ENCODE measurements around the gene OCA2. TPM values are rescaled to one million over a fixed set of nuclear protein-coding genes. Genes with fewer than 3 reads are reported as not detected.
A peak's percentile ranks its signal among the peaks of the same experiment; 100 is the strongest.

OCA2 gene
- total and polyA plus RNA-seq, 4 experiments from 2014 or later = not detected

- H3K4me1 Mint-ChIP-seq = peaks cover 8 to 13% (median 12%) of the 10 kb centered on the region in 4 donors
- H3K36me3 Mint-ChIP-seq = no peaks in the 10 kb centered on the region
- DNase-seq = no peak
- H3K4me1 ChIP-seq (ENCODE audit: insufficient read depth, low read length) = peaks cover 16% of the 10 kb centered on the region
- H3K9me3 ChIP-seq (ENCODE audit: control insufficient read depth in 1 of 2, low read length in 2 of 2) = no peaks in the 10 kb centered on the region
- peak overlapping the region in 3 of 7 donors; percentile 55 to 75 (median 64) for H3K27ac Mint-ChIP-seq
- H3K36me3 ChIP-seq (ENCODE audit: insufficient read depth, low read length) = no peaks in the 10 kb centered on the region
- intact Hi-C loops (cut with micrococcal nuclease) = no loop called here
- H3K4me3 ChIP-seq (ENCODE audit: low read length in 2 of 2) = no peak overlapping the region
- CTCF ChIA-PET (ENCODE audit: partially characterized antibody) = no interaction called here
- H3K4me3 Mint-ChIP-seq = peak overlapping the region; percentile 33 to 86 (median 79)
- no peak overlapping the region for H3K27ac ChIP-seq (ENCODE audit: low read depth, low read length)
- H3K9me3 Mint-ChIP-seq = peaks cover 0 to 2% (median 0%) of the 10 kb centered on the region in 8 donors
- POLR2A ChIA-PET (ENCODE audit: partially characterized antibody) = no interaction called here
- peaks cover 7 to 12% of the 10 kb centered on the region in 2 donors for H3K27me3 Mint-ChIP-seq
- H3K27me3 ChIP-seq (ENCODE audit: insufficient read depth, low read length) = peaks cover 4% of the 10 kb centered on the region
Measured at GRCh38 chr15:28105793-28106192, 6.7 kb upstream of the OCA2 start.

- H3K4me1 ChIP-seq (ENCODE audit: insufficient read depth, low read length) = peaks cover 16% of the 10 kb centered on the region
- intact Hi-C loops (cut with micrococcal nuclease) = no loop called here
- Mint-ChIP-seq H3K36me3 (no peaks in the 10 kb centered on the region), H3K4me3 (peak overlapping the region in 7 of 8 donors; percentile 18 to 86 (median 81)), H3K27ac (peak overlapping the region in 1 of 7 donors; percentile 55), H3K4me1 (peaks cover 8 to 15% (median 13%) of the 10 kb centered on the region in 4 donors), H3K27me3 (peaks cover 10 to 13% of the 10 kb centered on the region in 2 donors), H3K9me3 (peaks cover 0 to 2% (median 0%) of the 10 kb centered on the region in 8 donors)
- no peak overlapping the region for H3K27ac ChIP-seq (ENCODE audit: low read depth, low read length)
- no peaks in the 10 kb centered on the region for H3K36me3 ChIP-seq (ENCODE audit: insufficient read depth, low read length)
- DNase-seq = no peak
- H3K9me3 ChIP-seq (ENCODE audit: control insufficient read depth in 1 of 2, low read length in 2 of 2) = no peaks in the 10 kb centered on the region
- H3K27me3 ChIP-seq (ENCODE audit: insufficient read depth, low read length) = peaks cover 4% of the 10 kb centered on the region
- ChIA-PET POLR2A (ENCODE audit: partially characterized antibody) (no interaction called here), CTCF (ENCODE audit: partially characterized antibody) (no interaction called here)
- H3K4me3 ChIP-seq (ENCODE audit: low read length in 2 of 2) = no peak overlapping the region
Measured at GRCh38 chr15:28105224-28105791, 6.2 kb upstream of the OCA2 start.

GRCh38 chr15:28104326-28104725 lies 5.2 kb upstream of the OCA2 start:
- no peak overlapping the region for H3K27ac ChIP-seq (ENCODE audit: low read depth, low read length)
- H3K4me1 ChIP-seq (ENCODE audit: insufficient read depth, low read length) = peaks cover 16% of the 10 kb centered on the region
- H3K4me3 ChIP-seq (ENCODE audit: low read length in 2 of 2) = no peak overlapping the region
- Mint-ChIP-seq H3K4me3 (no peak overlapping the region), H3K36me3 (no peaks in the 10 kb centered on the region), H3K9me3 (peaks cover 0 to 2% (median 0%) of the 10 kb centered on the region in 8 donors), H3K4me1 (peaks cover 12 to 24% (median 21%) of the 10 kb centered on the region in 4 donors), H3K27ac (no peak overlapping the region), H3K27me3 (peaks cover 18 to 21% of the 10 kb centered on the region in 2 donors)
- no peak for DNase-seq
- ChIA-PET CTCF (ENCODE audit: partially characterized antibody) (interaction anchor here (1.3 to 1.7 kb wide), 2 partner anchors 12 to 19 kb away, joined by 3 to 4 read pairs; no protein-coding TSS in a partner anchor), POLR2A (ENCODE audit: partially characterized antibody) (no interaction called here)
- no peaks in the 10 kb centered on the region for H3K36me3 ChIP-seq (ENCODE audit: insufficient read depth, low read length)
- H3K27me3 ChIP-seq (ENCODE audit: insufficient read depth, low read length) = peaks cover 10% of the 10 kb centered on the region
- intact Hi-C loops (cut with micrococcal nuclease) = no loop called here
- no peaks in the 10 kb centered on the region for H3K9me3 ChIP-seq (ENCODE audit: control insufficient read depth in 1 of 2, low read length in 2 of 2)

- Mint-ChIP-seq H3K4me3 (peak overlapping the region in 1 of 8 donors; percentile 34), H3K4me1 (peaks cover 14 to 27% (median 24%) of the 10 kb centered on the region in 4 donors), H3K27ac (no peak overlapping the region), H3K27me3 (peaks cover 20 to 21% of the 10 kb centered on the region in 2 donors), H3K36me3 (no peaks in the 10 kb centered on the region), H3K9me3 (peaks cover 0 to 2% (median 0%) of the 10 kb centered on the region in 8 donors)
- DNase-seq = no peak
- no peaks in the 10 kb centered on the region for H3K9me3 ChIP-seq (ENCODE audit: control insufficient read depth in 1 of 2, low read length in 2 of 2)
- intact Hi-C loops (cut with micrococcal nuclease) = no loop called here
- no peak overlapping the region for H3K27ac ChIP-seq (ENCODE audit: low read depth, low read length)
- ChIA-PET CTCF (ENCODE audit: partially characterized antibody) (interaction anchor here (1.3 to 1.7 kb wide), 2 partner anchors 11 to 20 kb away, joined by 3 to 4 read pairs; no protein-coding TSS in a partner anchor), POLR2A (ENCODE audit: partially characterized antibody) (no interaction called here)
- no peak overlapping the region for H3K4me3 ChIP-seq (ENCODE audit: low read length in 2 of 2)
- peaks cover 10% of the 10 kb centered on the region for H3K27me3 ChIP-seq (ENCODE audit: insufficient read depth, low read length)
- H3K36me3 ChIP-seq (ENCODE audit: insufficient read depth, low read length) = no peaks in the 10 kb centered on the region
- peaks cover 20% of the 10 kb centered on the region for H3K4me1 ChIP-seq (ENCODE audit: insufficient read depth, low read length)
Measured at GRCh38 chr15:28103831-28104230, 4.7 kb upstream of the OCA2 start.

- peaks cover 17 to 39% (median 27%) of the 10 kb centered on the region in 4 donors for H3K4me1 Mint-ChIP-seq
- H3K9me3 Mint-ChIP-seq = peaks cover 0 to 2% (median 0%) of the 10 kb centered on the region in 8 donors
- H3K4me1 ChIP-seq (ENCODE audit: insufficient read depth, low read length) = peaks cover 22% of the 10 kb centered on the region
- H3K36me3 ChIP-seq (ENCODE audit: insufficient read depth, low read length) = no peaks in the 10 kb centered on the region
- H3K4me3 Mint-ChIP-seq = no peak overlapping the region
- CTCF ChIA-PET (ENCODE audit: partially characterized antibody) = no interaction called here
- DNase-seq = no peak
- H3K4me3 ChIP-seq (ENCODE audit: low read length in 2 of 2) = no peak overlapping the region
- peaks cover 18% of the 10 kb centered on the region for H3K27me3 ChIP-seq (ENCODE audit: insufficient read depth, low read length)
- intact Hi-C loops (cut with micrococcal nuclease) = no loop called here
- no peaks in the 10 kb centered on the region for H3K36me3 Mint-ChIP-seq
- H3K27ac Mint-ChIP-seq = no peak overlapping the region
- no peak overlapping the region for H3K27ac ChIP-seq (ENCODE audit: low read depth, low read length)
- peaks cover 33 to 34% of the 10 kb centered on the region in 2 donors for H3K27me3 Mint-ChIP-seq
- POLR2A ChIA-PET (ENCODE audit: partially characterized antibody) = no interaction called here
- H3K9me3 ChIP-seq (ENCODE audit: control insufficient read depth in 1 of 2, low read length in 2 of 2) = no peaks in the 10 kb centered on the region
Measured at GRCh38 chr15:28101983-28102441, 2.9 kb upstream of the OCA2 start.

GRCh38 chr15:28101201-28101600 lies 2.1 kb upstream of the OCA2 start:
- Mint-ChIP-seq H3K36me3 (peaks cover 0 to under 1% of the 10 kb centered on the region in 2 donors), H3K4me1 (peaks cover 17 to 42% (median 28%) of the 10 kb centered on the region in 4 donors), H3K9me3 (peaks cover 0 to 2% (median 0%) of the 10 kb centered on the region in 8 donors), H3K27ac (no peak overlapping the region), H3K4me3 (no peak overlapping the region), H3K27me3 (peaks cover 35 to 36% of the 10 kb centered on the region in 2 donors)
- H3K4me1 ChIP-seq (ENCODE audit: insufficient read depth, low read length) = peaks cover 28% of the 10 kb centered on the region
- intact Hi-C loops (cut with micrococcal nuclease) = no loop called here
- no peak for DNase-seq
- H3K36me3 ChIP-seq (ENCODE audit: insufficient read depth, low read length) = no peaks in the 10 kb centered on the region
- H3K27ac ChIP-seq (ENCODE audit: low read depth, low read length) = no peak overlapping the region
- ChIA-PET CTCF (ENCODE audit: partially characterized antibody) (no interaction called here), POLR2A (ENCODE audit: partially characterized antibody) (no interaction called here)
- no peaks in the 10 kb centered on the region for H3K9me3 ChIP-seq (ENCODE audit: control insufficient read depth in 1 of 2, low read length in 2 of 2)
- H3K27me3 ChIP-seq (ENCODE audit: insufficient read depth, low read length) = peaks cover 25% of the 10 kb centered on the region
- no peak overlapping the region for H3K4me3 ChIP-seq (ENCODE audit: low read length in 2 of 2)

- peak overlapping the region in 1 of 8 donors; percentile 44 for H3K4me3 Mint-ChIP-seq
- intact Hi-C loops (cut with micrococcal nuclease) = no loop called here
- peaks cover 0 to 2% (median 0%) of the 10 kb centered on the region in 8 donors for H3K9me3 Mint-ChIP-seq
- no peaks in the 10 kb centered on the region for H3K36me3 ChIP-seq (ENCODE audit: insufficient read depth, low read length)
- H3K27me3 Mint-ChIP-seq = peaks cover 37 to 41% of the 10 kb centered on the region in 2 donors
- H3K27ac ChIP-seq (ENCODE audit: low read depth, low read length) = no peak overlapping the region
- H3K4me3 ChIP-seq (ENCODE audit: low read length in 2 of 2) = no peak overlapping the region
- peaks cover 17 to 42% (median 29%) of the 10 kb centered on the region in 4 donors for H3K4me1 Mint-ChIP-seq
- no peaks in the 10 kb centered on the region for H3K9me3 ChIP-seq (ENCODE audit: control insufficient read depth in 1 of 2, low read length in 2 of 2)
- no peak overlapping the region for H3K27ac Mint-ChIP-seq
- ChIA-PET CTCF (ENCODE audit: partially characterized antibody) (interaction anchor here (7.3 kb wide), 1 partner anchor 23 kb away, joined by 68 read pairs; no protein-coding TSS in a partner anchor), POLR2A (ENCODE audit: partially characterized antibody) (no interaction called here)
- no peak for DNase-seq
- peaks cover 28% of the 10 kb centered on the region for H3K4me1 ChIP-seq (ENCODE audit: insufficient read depth, low read length)
- peaks cover 0 to 3% of the 10 kb centered on the region in 2 donors for H3K36me3 Mint-ChIP-seq
- peaks cover 31% of the 10 kb centered on the region for H3K27me3 ChIP-seq (ENCODE audit: insufficient read depth, low read length)
Measured at GRCh38 chr15:28100516-28101195, 1.5 kb upstream of the OCA2 start.
